Stimulated activated CD8-positive, alpha-beta memory T cell treated with anti-CD3 and anti-CD28 coated beads, Interleukin-7, amount 100 ng/mL, for 48 hours (primary cell): ENCODE measurements around the gene TMEM131L.
"Not testable (repeated sequence)": the region's sequence is repeated elsewhere in the genome, so short reads cannot be mapped to it uniquely, and the experiment has no call there.

Experiments used
- DNase-seq, 2 donors: peaks; one replicate each; pipeline ENCODE4 v3.0.0-alpha.2; 2020; ENCODE audit warnings: low read depth in 1 of 2; ENCODE audit errors: extremely low read depth in 1 of 2

Gene TMEM131L

DNA sequence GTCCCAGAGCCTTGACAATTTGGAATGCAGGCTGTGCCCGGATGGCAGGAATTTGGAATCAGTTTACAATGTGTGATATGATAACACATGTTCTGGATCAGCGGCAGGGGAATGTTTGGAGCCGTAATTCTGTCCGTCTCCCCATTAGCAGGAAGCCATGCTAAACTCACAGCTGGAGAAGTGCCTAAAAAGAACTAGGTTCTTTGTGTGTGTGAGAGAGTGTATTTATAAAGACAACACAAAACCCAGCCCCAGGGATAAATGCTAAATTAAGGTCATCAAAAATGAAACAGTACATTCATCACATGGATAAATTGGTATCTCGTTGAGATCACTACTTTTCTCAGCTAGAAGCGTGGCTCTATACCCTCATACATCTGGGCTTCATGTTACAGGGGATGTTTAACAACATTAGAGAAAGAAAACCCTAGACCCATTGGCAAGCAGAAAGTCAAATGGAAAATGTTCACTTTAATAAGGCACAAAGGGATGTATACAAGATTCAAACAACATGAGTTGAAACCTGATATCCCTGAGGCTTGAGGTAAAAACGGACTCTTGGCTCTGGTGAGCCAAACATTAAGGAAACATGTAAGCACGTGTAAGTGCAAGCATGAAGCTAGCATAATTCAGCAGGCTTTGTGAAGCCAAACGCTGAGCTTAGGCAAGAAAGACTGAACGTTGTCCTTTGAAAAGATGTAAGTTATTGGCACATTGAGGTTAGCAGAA, 18.0 kb upstream of the TMEM131L start:
- DNase-seq, result no peak

DNA sequence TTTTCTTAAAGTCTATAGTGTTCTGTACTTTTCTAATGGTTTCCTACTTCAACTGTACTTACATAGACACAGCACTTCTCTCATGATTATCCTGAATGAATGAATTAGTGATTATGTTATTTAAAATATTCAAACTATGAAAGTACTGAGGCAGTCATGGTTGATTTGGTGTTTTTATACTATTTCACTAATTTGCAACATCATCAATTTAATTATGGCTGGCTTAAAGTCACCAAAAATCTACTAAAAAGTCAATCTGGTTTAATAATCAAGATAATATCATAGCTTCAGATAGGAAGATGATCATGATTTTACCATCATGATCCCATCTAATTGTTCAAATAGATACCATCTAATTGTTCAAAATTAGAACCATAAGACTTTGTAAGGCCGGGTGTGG, 16.8 kb upstream of the TMEM131L start:
- DNase-seq, result no peak

DNA sequence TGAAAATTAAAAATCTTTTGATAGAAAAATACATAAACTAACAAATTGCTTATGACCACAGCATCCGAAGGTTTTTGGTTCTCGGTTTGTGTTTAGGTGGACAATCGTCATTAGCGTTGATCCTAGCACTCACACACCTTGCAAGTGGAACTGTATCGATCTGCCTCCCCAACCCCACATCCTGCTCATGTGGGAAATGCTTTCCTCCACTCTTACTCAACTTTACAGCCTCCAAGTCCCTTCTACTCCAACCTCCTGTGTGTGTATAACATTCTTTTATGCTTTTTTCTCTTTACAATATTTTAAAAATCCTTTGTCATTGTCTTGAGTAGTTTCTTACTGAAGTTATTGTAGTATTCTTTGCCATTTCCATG, 15.6 kb upstream of the TMEM131L start:
- DNase-seq, result no peak

DNA sequence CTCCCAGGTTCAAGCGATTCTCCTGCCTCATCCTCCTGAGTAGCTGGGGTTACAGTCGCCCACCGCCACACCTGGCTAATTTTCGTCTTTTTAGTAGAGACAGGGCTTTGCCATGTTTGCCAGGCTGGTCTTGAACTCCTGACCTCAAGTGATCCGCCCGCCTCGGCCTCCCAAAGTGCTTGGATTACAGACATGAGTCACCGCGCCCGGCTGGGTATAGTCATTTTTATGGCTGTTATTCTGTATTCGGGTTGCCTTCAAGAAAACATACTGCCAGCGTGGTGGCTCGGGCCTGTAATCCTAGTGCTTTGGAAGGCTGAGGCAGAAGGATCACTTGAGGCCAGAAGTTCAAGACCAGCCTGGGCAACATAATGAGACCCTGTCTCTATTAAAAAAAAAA, 15.0 kb upstream of the TMEM131L start:
- not testable (repeated sequence) for DNase-seq

DNA sequence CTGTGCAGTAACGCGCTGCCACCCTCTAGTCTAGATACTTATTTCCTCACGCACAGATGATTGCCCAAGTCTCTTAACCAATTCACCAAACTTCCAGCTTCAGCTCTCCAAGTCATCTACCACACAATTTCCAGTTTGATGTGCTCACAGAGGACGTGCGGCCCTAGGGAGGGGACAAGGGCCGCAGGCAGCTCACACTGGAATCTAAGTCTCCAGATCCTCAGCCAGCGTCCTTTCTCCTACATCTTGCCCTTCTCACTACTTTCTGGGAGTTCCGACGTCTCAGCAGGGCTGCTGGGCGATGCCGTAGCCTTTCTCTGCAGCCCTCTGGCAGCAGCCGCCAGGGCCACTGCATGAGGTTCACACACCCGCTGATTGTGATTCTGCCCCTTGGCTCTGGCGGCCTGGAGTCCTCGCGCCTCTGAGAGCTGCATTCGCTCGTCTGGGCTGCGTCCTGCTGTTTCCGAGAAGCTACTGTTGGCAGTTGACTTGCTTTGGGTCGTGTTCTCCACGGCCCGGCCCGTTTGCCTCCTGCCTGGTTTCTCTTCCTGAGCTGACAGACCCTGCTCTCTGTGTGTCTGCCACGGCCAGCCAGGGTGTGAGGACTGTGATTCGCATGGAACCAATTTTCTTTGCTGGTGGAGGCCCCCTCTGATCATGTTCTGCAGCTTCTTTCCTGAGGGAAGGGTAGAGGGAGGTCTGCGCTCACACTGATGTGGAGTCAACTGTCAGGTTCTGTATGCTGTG, 14.1 kb upstream of the TMEM131L start:
- no peak for DNase-seq

DNA sequence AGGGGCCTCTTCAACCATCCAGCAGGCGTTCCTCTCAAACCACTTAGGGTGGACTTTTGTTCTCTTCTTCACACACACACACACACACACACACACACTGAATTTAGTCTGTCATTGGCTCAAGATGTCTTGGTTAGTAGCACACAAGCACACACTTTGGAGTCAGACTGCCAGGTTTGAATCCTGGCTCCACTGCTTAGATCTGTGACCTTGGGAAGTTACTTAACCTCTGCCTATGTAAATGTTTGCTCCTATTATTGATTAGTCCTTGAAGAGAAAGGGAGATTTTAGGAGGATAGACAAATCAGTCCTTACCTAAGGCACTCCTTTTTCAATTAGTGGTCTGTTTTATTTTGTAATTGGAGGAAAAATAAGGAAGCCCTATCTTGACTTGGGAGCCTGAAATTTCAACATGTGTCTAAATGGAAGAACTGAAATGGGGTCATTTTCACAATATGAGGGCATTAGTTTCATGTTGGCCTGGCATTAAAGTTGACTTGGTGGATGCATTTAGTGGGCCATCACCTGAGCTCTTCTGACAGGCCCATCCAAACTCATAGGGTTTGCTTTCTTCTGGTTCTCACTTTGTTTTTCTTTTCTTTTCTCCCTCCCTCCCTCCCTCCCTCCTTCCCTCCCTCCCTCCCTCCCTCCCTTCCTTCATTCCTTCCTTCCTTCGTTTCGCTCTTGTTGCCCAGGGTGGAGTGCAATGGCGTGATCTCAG, 13.3 kb upstream of the TMEM131L start:
- DNase-seq, result no peak

DNA sequence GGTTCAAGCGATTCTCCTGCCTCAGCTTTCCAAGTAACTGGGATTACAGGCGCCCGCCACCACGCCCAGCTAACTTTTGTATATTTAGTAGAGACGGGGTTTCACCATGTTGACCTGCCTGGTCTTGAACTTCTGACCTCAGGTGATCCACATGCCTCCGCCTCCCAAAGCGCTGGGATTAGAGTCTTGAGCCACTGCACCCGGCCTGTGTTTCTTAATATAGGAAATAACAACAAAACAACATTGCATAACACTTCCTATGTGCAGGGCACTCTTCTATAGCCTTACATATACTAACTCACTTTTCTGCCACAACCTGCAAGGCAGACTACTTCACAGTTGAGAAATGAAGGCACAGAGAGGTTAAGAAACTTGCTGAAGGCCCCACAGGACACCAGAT, 12.8 kb upstream of the TMEM131L start:
- DNase-seq, result no peak

DNA sequence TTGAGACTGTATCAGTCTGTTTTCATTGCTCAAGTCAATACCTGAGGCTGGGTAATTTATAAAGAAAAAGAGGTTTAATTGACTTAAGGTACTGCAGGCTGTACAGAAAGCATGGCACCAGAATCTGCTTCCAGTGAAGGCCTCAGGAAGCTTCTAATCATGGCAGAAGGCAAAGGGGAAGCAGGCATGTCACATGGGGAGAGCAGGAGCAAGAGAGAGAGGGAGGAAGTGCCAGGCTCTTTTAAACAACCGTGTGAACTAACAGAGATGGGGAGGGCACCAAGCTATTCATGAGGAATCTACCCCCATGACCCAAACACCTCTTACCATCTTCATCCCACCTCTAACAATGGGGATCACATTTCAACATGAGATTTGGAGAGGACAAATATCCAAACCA, 7.2 kb upstream of the TMEM131L start:
- no peak for DNase-seq

DNA sequence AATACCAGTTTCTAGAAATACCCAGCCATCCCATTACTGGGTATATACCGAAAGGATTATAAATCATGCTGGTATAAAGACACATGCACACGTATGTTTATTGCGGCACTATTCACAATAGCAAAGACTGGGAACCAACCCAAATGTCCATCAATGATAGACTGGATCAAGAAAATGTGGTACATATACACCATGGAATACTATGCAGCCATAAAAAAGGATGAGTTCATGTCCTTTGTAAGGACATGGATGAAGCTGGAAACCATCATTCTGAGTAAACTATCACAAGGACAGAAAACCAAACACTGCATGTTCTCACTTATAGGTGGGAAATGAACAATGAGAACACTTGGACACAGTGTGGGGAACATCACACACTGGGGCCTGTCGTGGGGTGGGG, 4.6 kb upstream of the TMEM131L start:
- not testable (repeated sequence) for DNase-seq

DNA sequence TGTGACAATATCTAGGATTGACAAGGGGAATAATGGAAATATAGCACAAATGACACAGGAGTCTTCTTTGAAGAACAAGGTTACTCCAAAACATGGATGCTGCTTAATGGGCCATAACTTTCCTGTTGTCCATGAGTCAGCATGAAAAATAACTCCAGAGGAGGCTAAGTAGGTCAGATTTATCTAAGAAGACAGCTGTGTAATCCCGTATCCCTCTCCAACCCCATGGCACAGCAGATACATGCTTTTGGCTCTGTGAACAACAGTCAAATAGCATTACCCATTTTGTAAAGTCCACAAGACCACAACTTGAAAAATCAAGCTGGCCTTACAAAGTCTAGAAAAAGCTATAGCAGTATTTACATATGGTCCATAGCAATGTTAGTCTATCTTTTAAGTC, 2.1 kb upstream of the TMEM131L start:
- no peak for DNase-seq

DNA sequence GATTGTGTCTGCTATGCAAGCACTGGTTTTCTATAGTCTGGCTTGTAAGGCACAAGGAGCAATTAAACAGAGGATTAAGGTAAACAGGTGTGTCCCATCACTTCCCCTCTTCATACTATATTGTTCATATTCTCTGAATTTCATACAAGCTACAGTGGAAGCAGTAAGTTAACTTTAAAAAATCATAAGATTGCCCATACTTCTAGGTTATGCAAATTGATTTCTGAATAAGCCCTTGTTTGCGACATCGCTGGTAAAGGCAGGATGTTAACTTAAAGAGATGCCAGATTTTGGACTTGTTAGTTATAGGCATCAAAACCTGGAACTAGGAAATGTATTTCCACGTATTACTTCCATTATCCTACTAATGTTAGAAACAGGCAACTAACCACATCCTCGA, 1.0 kb upstream of the TMEM131L start:
- DNase-seq, result no peak

DNA sequence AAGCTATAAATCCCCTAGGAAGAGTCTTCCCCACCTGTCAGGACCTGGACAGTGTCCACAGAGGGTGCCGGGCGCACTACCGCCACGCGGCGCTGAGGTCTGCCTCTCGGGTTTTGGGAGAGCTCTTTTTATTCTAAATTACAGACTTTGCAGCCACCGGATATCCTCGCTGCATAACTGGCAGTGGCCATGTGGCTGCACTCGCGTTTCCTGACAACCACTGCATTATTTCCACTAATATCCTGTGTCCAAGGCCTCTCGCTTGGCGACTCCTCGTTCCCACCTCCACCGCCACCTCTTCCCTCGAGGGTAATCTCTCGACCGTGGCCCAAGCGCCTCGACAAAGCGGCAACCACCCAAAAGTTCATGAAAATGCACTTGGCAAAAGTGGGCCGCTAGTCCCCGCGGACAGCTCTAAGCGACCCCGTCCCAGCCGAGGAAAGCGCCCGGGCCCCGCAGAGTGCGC, 512 bp upstream of the TMEM131L start:
- no peak for DNase-seq

DNA sequence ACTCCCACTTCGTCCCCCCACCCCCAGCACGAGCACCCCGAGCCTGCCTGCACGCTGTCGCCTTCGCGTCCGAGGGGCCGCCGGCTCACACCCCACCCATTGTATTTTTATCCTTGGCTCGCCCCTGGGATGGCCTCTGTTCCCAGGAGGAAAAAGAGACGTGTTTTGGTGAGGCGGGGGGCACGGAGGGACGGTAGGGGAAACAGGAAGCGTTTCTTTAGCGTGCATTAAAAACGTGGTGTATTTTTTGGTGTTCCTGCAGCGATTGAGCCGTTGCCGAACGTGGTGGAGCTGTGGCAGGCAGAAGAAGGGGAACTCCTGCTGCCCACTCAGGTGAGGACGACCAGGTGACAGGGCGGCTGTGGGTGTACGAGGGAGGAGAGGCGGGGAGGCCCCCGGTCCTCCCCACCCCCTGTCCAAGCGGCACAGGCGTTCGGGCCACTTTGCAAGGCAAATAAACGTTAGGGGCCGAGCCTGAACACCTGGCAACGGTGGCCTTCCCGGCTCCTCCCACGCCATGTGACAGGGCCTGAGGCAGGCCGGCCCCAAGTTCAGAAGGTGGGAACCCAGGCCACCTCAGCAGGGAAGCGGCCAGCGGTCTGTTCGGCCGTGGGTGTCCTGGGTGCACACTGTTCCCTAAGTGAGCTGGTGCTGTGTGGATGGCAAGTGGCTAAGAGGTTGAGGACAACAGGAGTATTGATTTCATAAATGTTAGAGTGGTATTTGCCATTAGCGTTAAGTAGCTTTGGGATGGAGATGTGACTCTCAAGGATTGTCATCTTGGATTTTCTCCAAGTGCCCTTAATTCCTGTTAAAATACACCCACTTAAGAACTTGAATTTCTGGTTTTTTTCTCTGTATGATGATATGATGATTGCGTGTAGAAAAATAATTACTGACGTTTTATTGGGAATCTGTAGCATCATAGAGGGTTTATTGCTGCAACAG, 1.1 kb downstream of the TMEM131L start:
- peak in 1 of 2 donors; percentile 21 for DNase-seq

DNA sequence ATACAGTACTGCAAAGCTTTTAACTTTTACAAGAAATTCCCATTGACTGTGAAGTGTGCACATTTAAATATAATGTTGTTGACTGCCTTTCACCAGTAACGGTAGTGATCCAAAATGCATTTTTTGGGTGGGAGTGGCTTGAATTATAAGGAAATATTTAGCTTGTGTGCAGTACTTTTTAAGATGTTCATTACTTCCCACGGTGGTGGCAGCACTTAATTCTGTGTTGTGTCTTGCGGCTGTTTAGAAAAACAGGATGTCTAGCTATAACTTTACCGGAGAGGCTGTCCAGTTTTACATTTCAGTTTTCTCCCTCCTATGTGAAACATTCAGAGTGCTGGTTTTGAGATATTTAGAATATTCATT, 1.7 kb downstream of the TMEM131L start:
- no peak for DNase-seq

DNA sequence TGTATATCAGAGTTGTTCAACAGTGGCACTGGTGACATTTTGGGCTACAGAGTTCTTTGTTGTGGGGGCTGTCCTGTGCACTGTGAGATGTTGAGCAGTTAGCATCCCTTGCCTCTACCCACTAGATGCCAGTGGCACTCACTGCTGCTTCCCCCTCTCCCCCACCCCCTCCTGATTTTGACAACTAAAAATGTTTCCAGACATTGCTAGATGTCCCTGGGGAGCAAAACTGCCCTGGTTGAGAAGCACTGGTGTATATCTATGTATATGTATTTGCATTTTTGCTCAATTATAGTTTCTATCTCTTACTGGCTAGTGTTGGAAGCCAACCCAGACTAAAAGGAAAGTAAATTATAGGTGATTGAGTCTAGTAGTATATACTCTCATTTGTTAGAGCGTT, 2.4 kb downstream of the TMEM131L start:
- DNase-seq, result no peak

DNA sequence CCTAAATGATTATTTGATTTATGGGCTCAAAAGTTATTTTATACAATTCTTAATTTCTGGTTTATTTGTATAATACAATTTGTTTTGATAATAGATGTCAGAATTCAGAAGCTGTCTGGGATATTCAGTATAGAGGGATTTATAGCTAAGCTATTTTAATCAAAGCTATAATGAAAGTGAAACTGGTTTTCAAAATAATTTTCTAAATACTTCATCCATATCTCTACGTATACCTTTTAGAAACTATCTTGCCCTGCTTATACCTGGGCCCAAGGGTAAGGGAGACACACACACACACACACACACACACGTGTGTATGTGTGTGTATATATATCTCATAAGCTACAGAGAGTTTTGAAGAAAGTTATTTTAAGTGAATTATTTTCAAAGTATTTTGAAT, 2.9 kb downstream of the TMEM131L start:
- DNase-seq, result no peak

DNA sequence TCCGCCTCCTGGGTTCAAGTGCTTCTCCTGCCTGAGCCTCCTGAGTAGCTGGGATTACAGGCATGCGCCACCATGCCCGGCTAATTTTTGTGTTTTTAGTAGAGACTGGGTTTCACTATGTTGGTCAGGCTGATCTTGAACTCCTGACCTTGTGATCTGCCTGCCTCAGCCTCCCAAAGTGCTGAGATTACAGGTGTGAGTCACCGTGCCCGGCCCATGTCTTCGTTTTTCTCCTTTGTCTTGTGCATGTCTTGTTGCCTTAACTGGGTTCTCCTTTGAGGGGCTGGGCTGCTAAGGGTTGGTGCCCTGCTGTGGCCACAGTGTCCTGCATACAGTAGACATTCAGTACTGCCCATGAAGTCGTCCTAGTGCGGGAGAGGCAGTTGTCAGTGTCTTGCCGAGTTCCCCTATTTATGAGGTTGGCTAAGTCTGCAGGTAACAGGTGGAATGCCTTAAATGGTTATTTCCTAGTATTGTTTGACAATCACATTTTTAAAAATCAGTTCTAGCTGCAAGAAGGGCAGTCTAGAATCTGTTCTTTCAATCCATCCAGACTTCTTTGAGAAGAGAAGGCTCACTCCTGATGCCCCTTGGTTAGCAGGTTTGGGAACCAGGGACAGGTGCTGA, 5.0 kb downstream of the TMEM131L start:
- not testable (repeated sequence) for DNase-seq

DNA sequence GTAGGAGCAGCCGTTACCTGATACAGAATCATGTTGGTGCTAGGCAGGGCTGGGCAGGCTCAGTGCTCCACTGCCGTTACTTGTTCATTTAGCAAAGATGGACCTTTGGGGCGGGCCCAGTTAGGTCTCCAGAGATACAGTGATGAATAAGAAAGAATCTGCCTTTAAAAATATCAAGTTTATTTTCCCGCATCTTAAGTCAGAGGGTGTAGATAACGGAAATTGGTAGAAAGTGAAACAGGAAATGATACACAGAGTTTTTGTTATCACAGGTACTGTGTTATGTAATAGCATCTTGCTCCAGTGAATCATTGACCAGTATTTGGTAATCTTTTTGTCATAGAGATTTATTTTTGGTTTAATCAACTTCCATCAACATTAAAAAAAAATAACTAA, 5.5 kb downstream of the TMEM131L start:
- no peak for DNase-seq

DNA sequence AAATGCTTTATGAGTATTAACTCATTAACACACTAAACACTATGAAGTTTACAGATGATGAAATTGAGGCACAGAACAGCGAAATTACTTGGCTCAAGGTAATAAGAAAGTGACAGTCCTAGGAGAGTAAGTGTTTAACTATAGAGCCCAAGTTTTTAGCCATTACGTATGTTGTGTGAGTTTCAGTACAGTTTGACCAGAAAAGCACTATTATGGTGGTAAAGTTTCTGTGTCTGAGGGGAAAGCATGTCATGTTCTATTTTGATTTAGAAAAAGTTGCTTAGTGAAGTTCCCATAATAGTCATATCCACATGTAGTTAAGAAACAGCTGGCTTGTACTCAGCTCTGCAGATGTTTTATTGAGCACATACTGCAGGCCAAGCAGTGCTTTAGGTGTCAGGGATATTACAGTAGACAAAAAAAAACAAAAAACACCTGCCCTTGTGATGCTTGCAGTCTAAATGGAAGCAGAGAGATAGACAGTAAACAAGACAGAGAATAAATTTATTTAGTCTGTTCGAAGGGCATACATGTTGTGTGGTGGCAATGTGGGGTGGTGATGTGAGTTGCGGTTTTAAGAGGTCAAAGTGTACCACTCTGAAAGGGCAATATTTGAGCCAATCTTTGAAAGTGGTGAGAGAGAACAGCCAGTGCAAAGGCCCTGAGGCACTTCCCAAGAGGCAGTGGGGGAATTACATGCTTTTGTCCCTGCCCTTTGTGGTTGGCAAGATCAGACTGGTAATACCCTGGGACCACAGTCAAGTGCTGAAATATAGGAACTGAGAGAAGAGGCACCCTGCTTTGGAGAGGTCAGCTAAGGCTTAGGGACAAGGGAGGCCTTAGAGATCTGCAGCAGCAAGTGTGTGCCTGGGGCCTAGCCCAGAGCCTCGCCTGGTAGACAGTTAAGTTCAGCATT, 6.2 kb downstream of the TMEM131L start:
- DNase-seq, result no peak
